Testis (tissue), 3 donors: ENCODE data around the gene CTSE. TPM values are rescaled to one million over a fixed set of nuclear protein-coding genes. Genes with fewer than 3 reads are reported as not detected.

Experiments
- DNase-seq: peaks from one replicate; pipeline ENCODE4 v3.0.0-alpha.2; 2019
- H3K27ac ChIP-seq, 2 donors: fragments of 200-600 bp; sonication (generic); one replicate each; pipeline ENCODE4 v1.5.1; 2019
- H3K27me3 ChIP-seq: fragments of 200-600 bp; sonication (generic); one replicate; pipeline ENCODE4 v1.5.1; 2019
- H3K36me3 ChIP-seq: fragments of 200-600 bp; sonication (generic); one replicate; pipeline ENCODE4 v1.5.1; 2017; ENCODE audit warnings: low read depth; ENCODE audit errors: missing control alignments
- H3K4me1 ChIP-seq: fragments of 200-600 bp; sonication (generic); one replicate; pipeline ENCODE4 v1.5.1; 2019
- H3K4me3 ChIP-seq, 2 donors: fragments of 200-600 bp; sonication (generic); one replicate each; pipeline ENCODE4 v1.5.1; 2017 to 2019
- H3K9me3 ChIP-seq: fragments of 200-600 bp; sonication (generic); one replicate; pipeline ENCODE4 v1.5.1; 2017
- POLR2A ChIP-seq: fragments of 450-650 bp; IDR thresholded peaks from one replicate; pipeline ENCODE4 v1.6.1; 2017; ENCODE audit warnings: antibody characterized with exemption, mild to moderate bottlenecking, moderate library complexity
- WGBS, 2 donors: methylation state at CpG; one replicate each; pipeline ENCODE4 v1.1.5; 2018; 5-methylcytosine and 5-hydroxymethylcytosine counted together
- intact Hi-C: fragments of 100-400 bp; cut with DNase I; formaldehyde crosslinking; loops from one replicate; pipeline ENCODE4 v1.15.1; 2023; ENCODE audit warnings: low total_unique reads
- polyA plus RNA-seq: library from polyadenylated mRNA; stranded (reverse); fragments of 350-450 nt; fragmentation: Illumina TruSeq; extraction: RNeasy Lipid Tissue Mini Kit (QIAGEN cat#74804); gene quantifications from one replicate; pipeline ENCODE4 v1.2.3, GENCODE V29; 2014; ENCODE audit warnings: low read depth, low replicate concordance; ENCODE audit not compliant: insufficient read depth
- total RNA-seq, 2 donors: library from RNA; depleted of rRNA; stranded (reverse); fragments of >200 nt; gene quantifications; one replicate each; pipeline ENCODE4 v1.2.3, GENCODE V29; 2016
- TF ChIP-seq, protein P1 (sequence below), 3 experiments: fragments of 450-650 bp in 2 of 3; fragments of 200-600 bp in 1 of 3; sonication (generic) in 1 of 3; IDR thresholded peaks; one replicate each; pipeline ENCODE4 v1.5.1; 2016 to 2019; ENCODE audit warnings: antibody characterized with exemption in 3 of 3, mild to moderate bottlenecking in 2 of 3, moderate library complexity in 1 of 3

The CTSE gene
- total and polyA plus RNA-seq, 3 donors from 2014 or later = 0.16 to 0.98 TPM; not detected in 1

DNA sequence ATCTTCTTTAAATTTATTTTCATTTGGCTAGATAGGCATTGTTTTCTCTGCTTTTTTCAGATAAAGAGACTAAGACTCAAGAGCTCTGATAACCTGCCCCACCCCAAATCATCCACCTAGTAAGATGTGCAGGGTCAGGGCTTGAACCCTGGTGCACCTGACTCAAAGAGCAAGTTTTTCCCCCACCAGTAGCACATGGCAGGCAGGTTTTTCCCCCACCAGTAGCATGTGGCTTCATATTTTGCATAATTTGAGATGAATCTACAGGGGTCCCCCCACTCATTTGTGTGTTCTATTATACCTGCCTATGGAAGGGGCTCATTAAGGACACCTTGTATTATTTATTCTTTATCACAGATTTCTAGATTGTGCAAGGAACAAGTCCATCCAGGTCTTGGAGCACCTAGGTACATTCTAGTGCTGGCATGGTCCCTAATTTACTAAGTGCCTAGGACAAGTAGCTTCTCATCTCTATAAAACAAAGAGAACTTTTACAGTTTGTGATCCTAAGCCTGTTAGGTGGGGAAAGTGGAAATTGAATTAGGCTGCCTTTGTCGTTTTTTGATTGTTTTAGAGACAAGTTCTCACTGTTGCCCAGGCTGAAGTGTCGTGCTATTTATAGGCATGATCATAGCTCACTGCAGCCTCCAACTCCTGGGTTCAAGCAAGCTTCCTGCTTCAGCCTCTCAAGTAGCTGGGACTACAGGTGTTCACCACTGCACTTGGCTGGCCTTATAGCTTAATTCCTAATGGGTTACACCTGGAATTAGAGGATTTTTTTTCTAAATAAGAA, 13.2 kb upstream of the CTSE start:
- Histone ChIP-seq H3K9me3 (no peaks in the 10 kb centered on the region), H3K36me3 (no peaks in the 10 kb centered on the region), H3K4me1 (peaks cover 5% of the 10 kb centered on the region), H3K27me3 (no peaks in the 10 kb centered on the region), H3K4me3 (no peak overlapping the region), H3K27ac (no peak overlapping the region)
- TF ChIP-seq POLR2A = no peak
- TF ChIP-seq, protein P1, sequence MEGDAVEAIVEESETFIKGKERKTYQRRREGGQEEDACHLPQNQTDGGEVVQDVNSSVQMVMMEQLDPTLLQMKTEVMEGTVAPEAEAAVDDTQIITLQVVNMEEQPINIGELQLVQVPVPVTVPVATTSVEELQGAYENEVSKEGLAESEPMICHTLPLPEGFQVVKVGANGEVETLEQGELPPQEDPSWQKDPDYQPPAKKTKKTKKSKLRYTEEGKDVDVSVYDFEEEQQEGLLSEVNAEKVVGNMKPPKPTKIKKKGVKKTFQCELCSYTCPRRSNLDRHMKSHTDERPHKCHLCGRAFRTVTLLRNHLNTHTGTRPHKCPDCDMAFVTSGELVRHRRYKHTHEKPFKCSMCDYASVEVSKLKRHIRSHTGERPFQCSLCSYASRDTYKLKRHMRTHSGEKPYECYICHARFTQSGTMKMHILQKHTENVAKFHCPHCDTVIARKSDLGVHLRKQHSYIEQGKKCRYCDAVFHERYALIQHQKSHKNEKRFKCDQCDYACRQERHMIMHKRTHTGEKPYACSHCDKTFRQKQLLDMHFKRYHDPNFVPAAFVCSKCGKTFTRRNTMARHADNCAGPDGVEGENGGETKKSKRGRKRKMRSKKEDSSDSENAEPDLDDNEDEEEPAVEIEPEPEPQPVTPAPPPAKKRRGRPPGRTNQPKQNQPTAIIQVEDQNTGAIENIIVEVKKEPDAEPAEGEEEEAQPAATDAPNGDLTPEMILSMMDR (IDR thresholded peaks at IDR 0.05) = no peak
- WGBS, 2 donors = 25 to 39% methylated on average over 2 of the region's 2 CpGs
- no peak for DNase-seq
- intact Hi-C loops = no loop called here

DNA sequence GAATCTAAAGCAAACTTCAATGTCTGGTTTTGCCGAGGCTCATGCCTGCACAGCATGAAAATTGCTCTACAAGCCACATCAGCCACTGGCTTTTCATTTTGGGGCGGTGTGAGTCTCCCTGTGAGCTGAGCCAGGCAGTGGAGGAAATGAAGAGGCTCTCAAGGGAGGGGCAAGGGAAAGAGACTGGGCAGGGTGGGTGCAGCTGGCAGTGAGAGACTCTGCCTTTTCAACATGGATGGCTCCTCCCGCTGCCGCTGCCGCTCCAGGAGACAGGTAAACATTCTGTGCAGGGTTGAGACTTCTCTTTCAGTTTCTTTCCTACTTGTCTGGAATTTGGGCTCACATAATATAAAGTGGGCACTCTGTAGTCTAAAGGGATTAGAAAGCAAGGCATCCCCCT, 11.3 kb upstream of the CTSE start:
- no peak for DNase-seq
- TF ChIP-seq, protein P1 (IDR thresholded peaks at IDR 0.05) = no peak
- no peak for TF ChIP-seq POLR2A

DNA sequence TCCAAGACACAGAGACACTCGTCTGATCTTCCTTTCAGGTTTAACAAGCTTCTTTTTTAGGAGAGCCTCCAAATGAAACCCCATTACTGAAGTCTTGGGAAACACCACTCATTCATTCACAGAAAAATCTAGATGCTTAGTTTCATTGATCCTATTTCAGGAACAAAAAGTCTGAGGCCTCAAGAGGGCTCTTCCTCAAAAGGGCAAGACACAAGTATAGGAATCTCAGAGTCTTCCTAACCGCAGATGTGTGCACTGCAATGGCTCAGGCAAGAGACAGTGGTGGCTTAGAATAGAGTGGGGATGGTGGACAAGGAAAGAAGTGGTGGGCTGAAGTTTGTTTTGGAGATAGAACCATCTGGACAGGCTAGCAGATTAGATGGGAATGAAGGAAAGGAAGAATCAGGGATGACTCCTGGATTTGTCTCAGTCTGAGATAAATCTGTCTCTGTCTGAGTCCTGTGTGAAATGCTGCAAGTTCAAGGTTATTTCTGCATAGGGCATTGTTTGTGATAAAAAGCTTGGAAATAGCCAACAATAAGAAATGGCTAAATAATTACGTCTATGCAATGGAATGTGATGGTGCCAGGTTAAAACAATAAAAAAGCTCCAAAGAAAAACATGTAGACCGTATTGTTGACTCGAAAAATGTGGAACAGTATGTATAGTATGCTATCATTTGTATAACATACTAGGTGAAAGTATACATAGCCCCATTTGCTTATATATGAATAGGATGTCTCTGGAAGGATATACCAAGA, 8.9 kb upstream of the CTSE start:
- peaks cover 10% of the 10 kb centered on the region for H3K4me1 ChIP-seq
- no peak overlapping the region for H3K27ac ChIP-seq
- WGBS, 2 donors = 51 to 56% methylated on average over 5 of the region's 5 CpGs
- H3K4me3 ChIP-seq = no peak overlapping the region
- no peaks in the 10 kb centered on the region for H3K9me3 ChIP-seq
- intact Hi-C loops = no loop called here
- DNase-seq = no peak
- no peaks in the 10 kb centered on the region for H3K27me3 ChIP-seq
- no peaks in the 10 kb centered on the region for H3K36me3 ChIP-seq
- TF ChIP-seq, protein P1 (IDR thresholded peaks at IDR 0.05) = no peak
- TF ChIP-seq POLR2A = no peak

More for the DNA sequence above, 11.3 kb upstream of the CTSE start:
- Histone ChIP-seq H3K9me3 (no peaks in the 10 kb centered on the region), H3K4me1 (peaks cover 10% of the 10 kb centered on the region), H3K27ac (no peak overlapping the region), H3K4me3 (no peak overlapping the region), H3K27me3 (no peaks in the 10 kb centered on the region), H3K36me3 (no peaks in the 10 kb centered on the region)
- 73 to 80% methylated on average over 4 to 5 of the region's 5 CpGs for WGBS, 2 donors
- intact Hi-C loops = no loop called here

DNA sequence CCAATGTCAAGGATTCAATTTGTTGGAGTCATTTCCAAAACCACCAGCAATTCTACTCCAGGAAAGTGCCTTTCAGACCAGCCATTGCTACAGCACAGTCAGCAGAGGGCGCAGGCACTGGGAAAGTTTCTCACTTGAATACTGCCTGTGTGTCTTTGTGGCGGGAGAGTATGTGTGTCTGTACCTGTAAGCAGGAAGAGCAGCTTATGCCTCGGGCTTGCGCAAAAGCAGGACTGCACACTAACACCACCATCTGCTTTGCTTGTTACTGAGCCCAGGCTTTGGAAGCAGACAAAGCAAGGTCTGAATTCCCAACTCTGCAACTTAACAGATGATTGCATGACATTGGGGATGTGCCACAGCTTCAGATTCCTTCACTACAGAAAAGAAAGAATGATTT, 7.0 kb upstream of the CTSE start:
- H3K4me3 ChIP-seq = no peak overlapping the region
- intact Hi-C loops = no loop called here
- DNase-seq = peak; percentile 78
- no peaks in the 10 kb centered on the region for H3K9me3 ChIP-seq
- no peaks in the 10 kb centered on the region for H3K27me3 ChIP-seq
- peaks cover 10% of the 10 kb centered on the region for H3K4me1 ChIP-seq
- no peaks in the 10 kb centered on the region for H3K36me3 ChIP-seq
- 24 to 28% methylated on average over 4 of the region's 4 CpGs for whole genome bisulfite sequencing, 2 donors
- no peak overlapping the region for H3K27ac ChIP-seq
- TF ChIP-seq, protein P1 (IDR thresholded peaks at IDR 0.05) = peak; percentile 24 to 59 (median 41)
- TF ChIP-seq POLR2A = no peak
